ENCODE data around the gene RNF44. TPM values are rescaled to one million over a fixed set of nuclear protein-coding genes. Genes with fewer than 3 reads are reported as not detected.

The RNF44 gene
- total RNA-seq, 1 experiment from 2014 or later, result 172 TPM

DNA sequence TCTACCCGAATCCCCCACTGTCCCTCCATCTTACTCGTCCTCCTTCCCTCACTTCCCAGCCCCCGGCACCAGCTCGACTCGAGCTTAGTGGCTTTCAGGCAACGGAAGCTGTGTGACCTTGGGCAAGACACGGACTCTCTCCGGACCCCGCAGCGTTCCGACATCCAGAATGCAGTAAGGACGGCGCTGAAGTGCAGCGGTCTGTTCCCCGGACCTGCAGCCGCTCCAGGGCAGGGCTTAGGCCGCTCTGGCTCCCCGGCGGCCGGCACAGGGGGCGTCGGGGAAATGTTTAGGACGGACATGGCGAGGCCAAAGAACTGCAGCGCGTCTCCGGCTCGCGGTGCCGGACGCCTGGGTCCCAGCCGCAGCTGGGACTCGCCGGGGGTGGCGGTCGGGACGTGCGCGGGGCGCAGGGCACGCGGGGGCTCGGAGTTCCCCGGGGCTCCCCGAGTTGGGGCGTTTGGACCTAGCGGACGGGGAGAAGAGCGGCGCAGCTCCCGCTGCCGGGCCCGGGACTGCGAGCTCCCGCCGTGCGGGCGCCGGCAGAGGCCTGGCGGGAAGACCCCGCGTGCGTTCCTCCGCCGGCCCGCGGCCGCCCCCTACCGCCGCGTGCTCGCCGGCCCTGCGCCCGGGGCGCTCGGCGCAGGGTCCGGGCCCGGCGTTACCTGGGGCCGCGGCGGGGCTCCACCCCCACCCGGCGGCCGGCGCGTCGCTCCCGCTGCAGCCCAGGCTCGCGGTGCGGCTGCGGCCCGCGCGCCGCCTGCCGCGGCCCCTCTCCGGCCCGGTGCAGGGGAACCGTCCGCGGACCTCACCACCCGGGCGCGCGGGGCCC, 5.6 kb upstream of the RNF44 start:
- WGBS (ENCODE audit: extremely low coverage, insufficient read length, low lambda C conversion rate), result no CpG with 5 or more reads among the region's 110 CpGs
- DNase-seq, result no peak
- no peak overlapping the region for H2BK20ac ChIP-seq (ENCODE audit: low read depth, low read length, poor library complexity, severe bottlenecking)
- no peak overlapping the region for H4K5ac ChIP-seq (ENCODE audit: insufficient read length, low read depth, low read length)
- no peaks in the 10 kb centered on the region for H3K9me3 Mint-ChIP-seq
- no peak overlapping the region for H3T11ph ChIP-seq (ENCODE audit: low read length)
- H4K8ac ChIP-seq (replicated peaks; ENCODE audit: insufficient read length, low read depth, low read length), result no peak overlapping the region
- no peak overlapping the region for H2AK5ac ChIP-seq (ENCODE audit: insufficient read length, low read length)
- TF ChIP-seq, protein P1, sequence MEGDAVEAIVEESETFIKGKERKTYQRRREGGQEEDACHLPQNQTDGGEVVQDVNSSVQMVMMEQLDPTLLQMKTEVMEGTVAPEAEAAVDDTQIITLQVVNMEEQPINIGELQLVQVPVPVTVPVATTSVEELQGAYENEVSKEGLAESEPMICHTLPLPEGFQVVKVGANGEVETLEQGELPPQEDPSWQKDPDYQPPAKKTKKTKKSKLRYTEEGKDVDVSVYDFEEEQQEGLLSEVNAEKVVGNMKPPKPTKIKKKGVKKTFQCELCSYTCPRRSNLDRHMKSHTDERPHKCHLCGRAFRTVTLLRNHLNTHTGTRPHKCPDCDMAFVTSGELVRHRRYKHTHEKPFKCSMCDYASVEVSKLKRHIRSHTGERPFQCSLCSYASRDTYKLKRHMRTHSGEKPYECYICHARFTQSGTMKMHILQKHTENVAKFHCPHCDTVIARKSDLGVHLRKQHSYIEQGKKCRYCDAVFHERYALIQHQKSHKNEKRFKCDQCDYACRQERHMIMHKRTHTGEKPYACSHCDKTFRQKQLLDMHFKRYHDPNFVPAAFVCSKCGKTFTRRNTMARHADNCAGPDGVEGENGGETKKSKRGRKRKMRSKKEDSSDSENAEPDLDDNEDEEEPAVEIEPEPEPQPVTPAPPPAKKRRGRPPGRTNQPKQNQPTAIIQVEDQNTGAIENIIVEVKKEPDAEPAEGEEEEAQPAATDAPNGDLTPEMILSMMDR (conservative IDR thresholded peaks at IDR 0.05), result peak; percentile 36; the same call in 1 of the 3 replicates
- H2BK12ac ChIP-seq (ENCODE audit: insufficient read length, low read depth, low read length), result no peak overlapping the region
- H3K79me1 ChIP-seq (ENCODE audit: insufficient read depth, low read depth, low read length, poor library complexity, severe bottlenecking), result no peaks in the 10 kb centered on the region
- no peak overlapping the region for H2BK15ac ChIP-seq (ENCODE audit: low read depth, low read length)
- H3K27ac ChIP-seq (ENCODE audit: insufficient read length, low read depth, low read length), result no peak overlapping the region
- H3K36me3 Mint-ChIP-seq (ENCODE audit: insufficient read depth in 1 of 3, low read depth in 3 of 3), result peaks cover 0 to 2% (median 2%) of the 10 kb centered on the region in 3 experiments; a peak in 3 of 7 replicates
- H4K91ac ChIP-seq (ENCODE audit: insufficient read length, low read depth, low read length), result no peak overlapping the region
- peak overlapping the region; percentile 55 for H3K4me2 ChIP-seq (ENCODE audit: insufficient read depth, insufficient read length, low read length)
- H3K79me2 ChIP-seq (ENCODE audit: insufficient read depth, low read length), result no peaks in the 10 kb centered on the region
- no peak overlapping the region for H3K4ac ChIP-seq (ENCODE audit: low read depth, low read length)
- no peak overlapping the region for H2AFZ ChIP-seq (ENCODE audit: low read length)
- H3K9ac ChIP-seq (ENCODE audit: extremely low read depth, insufficient read length, low read length), result no peak overlapping the region
- H3K23me2 ChIP-seq (ENCODE audit: insufficient read length, low read depth, low read length, poor library complexity, severe bottlenecking), result peaks cover 15% of the 10 kb centered on the region
- peaks cover 13% of the 10 kb centered on the region; the same call in 1 of the 2 replicates for H3K4me1 ChIP-seq (ENCODE audit: insufficient read depth, low read length)
- H3K27me3 Mint-ChIP-seq (ENCODE audit: low read depth), result peaks cover 3% of the 10 kb centered on the region; the same call in 1 of the 2 replicates
- no peak overlapping the region for H2BK120ac ChIP-seq (ENCODE audit: low read depth, low read length, poor library complexity, severe bottlenecking)
- H3K27ac Mint-ChIP-seq, result peak overlapping the region; percentile 77 to 90 (median 89); a peak in 5 of 7 replicates
- peaks cover 2% of the 10 kb centered on the region for H4K20me1 ChIP-seq (ENCODE audit: control insufficient read depth, insufficient read depth, insufficient read length)
- H3K56ac ChIP-seq (ENCODE audit: insufficient read length, low read depth, low read length), result no peak overlapping the region
- H3K4me1 Mint-ChIP-seq, result peaks cover 47 to 50% of the 10 kb centered on the region in 2 experiments
- H3K18ac ChIP-seq (ENCODE audit: insufficient read length, low read depth, low read length), result no peak overlapping the region
- no peaks in the 10 kb centered on the region for H3K9me3 ChIP-seq (ENCODE audit: control insufficient read depth, low read depth, low read length)
- peak overlapping the region; percentile 37 for H3K14ac ChIP-seq (ENCODE audit: insufficient read depth, low read length)
- peak overlapping the region; percentile 82 to 87 for H3K4me3 Mint-ChIP-seq
- H3K27me3 ChIP-seq (ENCODE audit: insufficient read depth, low read length), result no peaks in the 10 kb centered on the region
- H3K23ac ChIP-seq (ENCODE audit: insufficient read length, low read depth, low read length), result no peak overlapping the region
- no peak overlapping the region for H2BK5ac ChIP-seq (ENCODE audit: insufficient read length, low read length)

All from H9 (cell line).